ENCODE results near the gene MYO9A. TPM values are rescaled to one million over a fixed set of nuclear protein-coding genes. Genes with fewer than 3 reads are reported as not detected.
"Not testable (repeated sequence)": the region's sequence is repeated elsewhere in the genome, so short reads cannot be mapped to it uniquely, and the experiment has no call there.

MYO9A gene
- total and polyA plus RNA-seq, 5 donors: 4.9 to 35.8 (median 33.9) TPM

DNA sequence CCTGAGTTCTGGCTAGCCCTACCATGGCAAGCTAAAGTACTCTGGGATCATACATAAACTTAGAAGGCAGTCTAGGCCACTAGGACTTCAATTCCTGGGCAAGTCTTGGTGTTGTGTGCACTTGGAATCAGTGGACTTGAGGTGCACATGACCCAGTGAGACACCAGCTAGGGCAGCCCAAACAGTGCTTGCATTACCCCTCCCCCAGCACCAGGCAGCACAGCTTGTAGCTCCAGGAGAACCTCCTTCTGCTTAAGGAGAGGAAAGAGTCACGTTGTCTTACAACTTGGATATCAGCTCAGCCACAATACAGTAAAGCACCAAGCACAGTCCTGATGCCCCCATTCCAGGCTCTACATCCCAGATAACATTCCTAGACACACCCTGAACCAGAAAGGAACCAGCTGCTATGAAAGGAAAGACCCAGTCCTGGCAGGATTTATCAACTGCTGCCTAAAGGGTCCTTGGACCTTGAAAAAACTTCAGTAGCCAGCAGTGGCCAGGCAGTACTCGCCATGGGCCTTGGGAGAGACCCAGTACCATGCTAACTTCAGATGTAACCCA is 57.2 kb downstream of the MYO9A start:
- Histone ChIP-seq H3K4me1 (ENCODE audit: control insufficient read depth, insufficient read depth, low read length) (peaks cover 10% of the 10 kb centered on the region), H3K27me3 (ENCODE audit: control insufficient read depth, insufficient read depth) (no peaks in the 10 kb centered on the region), H3K9me3 (ENCODE audit: control insufficient read depth, low read length) (no peaks in the 10 kb centered on the region), H3K27ac (ENCODE audit: low read length) (no peak overlapping the region), H3K4me3 (ENCODE audit: low read length) (no peak overlapping the region)
- no peak for DNase-seq
- WGBS: 66% methylated on average over 2 of the region's 2 CpGs
- ATAC-seq: no peak
- intact Hi-C loops (cut with DNase I): no loop called here

GRCh38 chr15:72058585-72058984 is 59.4 kb downstream of the MYO9A start:
- Histone ChIP-seq H3K27ac (ENCODE audit: low read length) (no peak overlapping the region), H3K27me3 (ENCODE audit: control insufficient read depth, insufficient read depth) (no peaks in the 10 kb centered on the region), H3K4me3 (ENCODE audit: low read length) (no peak overlapping the region), H3K9me3 (ENCODE audit: control insufficient read depth, low read length) (no peaks in the 10 kb centered on the region), H3K4me1 (ENCODE audit: control insufficient read depth, insufficient read depth, low read length) (peaks cover 10% of the 10 kb centered on the region)
- 63% methylated on average over 1 of the region's 1 CpG for WGBS
- intact Hi-C loops (cut with DNase I): no loop called here
- DNase-seq: no peak
- no peak for ATAC-seq

- intact Hi-C loops (cut with DNase I): no loop called here
- H3K4me1 ChIP-seq (ENCODE audit: control insufficient read depth, insufficient read depth, low read length): peaks cover 10% of the 10 kb centered on the region
Measured at GRCh38 chr15:72057548-72058091, 60.3 kb downstream of the MYO9A start.

GRCh38 chr15:72056217-72056616 is 61.7 kb downstream of the MYO9A start:
- H3K4me3 ChIP-seq (ENCODE audit: low read length); H3K27ac ChIP-seq (ENCODE audit: low read length); H3K9me3 ChIP-seq (ENCODE audit: control insufficient read depth, low read length); intact Hi-C loops (cut with DNase I); H3K4me1 ChIP-seq (ENCODE audit: control insufficient read depth, insufficient read depth, low read length); ATAC-seq; H3K27me3 ChIP-seq (ENCODE audit: control insufficient read depth, insufficient read depth); DNase-seq: not testable (repeated sequence)
- WGBS: over 99% methylated on average over 2 of the region's 2 CpGs

More at GRCh38 chr15:72057548-72058091, 60.3 kb downstream of the MYO9A start:
- no peak for DNase-seq
- Histone ChIP-seq H3K4me3 (ENCODE audit: low read length) (no peak overlapping the region), H3K9me3 (ENCODE audit: control insufficient read depth, low read length) (no peaks in the 10 kb centered on the region), H3K27me3 (ENCODE audit: control insufficient read depth, insufficient read depth) (no peaks in the 10 kb centered on the region), H3K27ac (ENCODE audit: low read length) (no peak overlapping the region)
- WGBS: 58% methylated on average over 4 of the region's 4 CpGs
- no peak for ATAC-seq

- H3K27me3 ChIP-seq (ENCODE audit: control insufficient read depth, insufficient read depth); H3K9me3 ChIP-seq (ENCODE audit: control insufficient read depth, low read length); intact Hi-C loops (cut with DNase I); DNase-seq; H3K27ac ChIP-seq (ENCODE audit: low read length); ATAC-seq; H3K4me3 ChIP-seq (ENCODE audit: low read length); H3K4me1 ChIP-seq (ENCODE audit: control insufficient read depth, insufficient read depth, low read length): not testable (repeated sequence)
- WGBS: 98% methylated on average over 7 of the region's 7 CpGs
Measured at GRCh38 chr15:72053297-72053696, 64.7 kb downstream of the MYO9A start.

- no peak for DNase-seq
- Histone ChIP-seq H3K27ac (ENCODE audit: low read length) (no peak overlapping the region), H3K9me3 (ENCODE audit: control insufficient read depth, low read length) (no peaks in the 10 kb centered on the region), H3K4me3 (ENCODE audit: low read length) (no peak overlapping the region), H3K4me1 (ENCODE audit: control insufficient read depth, insufficient read depth, low read length) (no peaks in the 10 kb centered on the region), H3K27me3 (ENCODE audit: control insufficient read depth, insufficient read depth) (no peaks in the 10 kb centered on the region)
- ATAC-seq: no peak
- WGBS: 93% methylated on average over 1 of the region's 1 CpG
- intact Hi-C loops (cut with DNase I): no loop called here
Measured at GRCh38 chr15:72050700-72051099, 67.2 kb downstream of the MYO9A start.

DNA sequence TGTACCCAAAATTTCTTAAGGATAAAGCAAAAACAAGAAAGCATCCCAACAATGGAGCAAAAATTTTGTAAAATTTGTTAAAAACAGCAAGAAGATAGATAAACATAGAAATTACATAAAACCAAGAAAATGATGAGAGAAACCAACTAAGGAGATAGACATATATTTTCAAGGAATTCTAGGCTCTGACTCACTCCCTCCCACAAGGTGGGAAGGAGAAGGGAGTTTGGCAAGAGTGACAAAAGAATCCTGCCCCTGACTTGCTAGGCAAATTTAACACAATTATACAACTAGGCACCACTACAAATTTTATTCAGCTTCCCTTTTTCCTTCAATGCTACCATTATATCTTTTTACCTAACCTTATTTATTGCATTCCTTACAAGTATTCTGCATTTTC is 70.9 kb downstream of the MYO9A start:
- no peaks in the 10 kb centered on the region for H3K4me1 ChIP-seq (ENCODE audit: control insufficient read depth, insufficient read depth, low read length)
- no peak overlapping the region for H3K27ac ChIP-seq (ENCODE audit: low read length)
- ATAC-seq: no peak
- DNase-seq: no peak
- H3K4me3 ChIP-seq (ENCODE audit: low read length): no peak overlapping the region
- intact Hi-C loops (cut with DNase I): no loop called here
- no peaks in the 10 kb centered on the region for H3K9me3 ChIP-seq (ENCODE audit: control insufficient read depth, low read length)
- no peaks in the 10 kb centered on the region for H3K27me3 ChIP-seq (ENCODE audit: control insufficient read depth, insufficient read depth)

DNA sequence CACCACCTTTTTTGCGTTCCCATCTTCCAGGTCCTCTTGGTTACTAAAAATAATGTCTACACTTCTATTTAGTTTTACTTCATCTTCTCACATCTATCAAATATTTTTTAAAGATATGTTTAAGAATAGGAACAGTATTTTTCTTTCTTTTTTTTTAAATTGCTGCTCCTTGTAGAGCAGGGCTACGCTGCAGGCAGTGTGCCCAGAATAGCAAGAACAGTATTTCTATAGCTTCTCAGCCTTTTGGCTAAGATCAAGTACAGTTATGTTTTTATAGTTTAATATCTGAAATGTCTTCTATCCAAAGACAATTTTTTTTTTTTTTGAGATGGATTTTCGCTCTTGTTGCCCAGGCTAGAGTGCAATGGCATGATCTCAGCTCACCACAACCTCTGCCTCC is 73.0 kb downstream of the MYO9A start:
- no peaks in the 10 kb centered on the region for H3K4me1 ChIP-seq (ENCODE audit: control insufficient read depth, insufficient read depth, low read length)
- H3K27me3 ChIP-seq (ENCODE audit: control insufficient read depth, insufficient read depth): no peaks in the 10 kb centered on the region
- DNase-seq (no peak), ATAC-seq (no peak)
- H3K9me3 ChIP-seq (ENCODE audit: control insufficient read depth, low read length): no peaks in the 10 kb centered on the region
- no peak overlapping the region for H3K4me3 ChIP-seq (ENCODE audit: low read length)
- intact Hi-C loops (cut with DNase I): no loop called here
- WGBS: 88% methylated on average over 3 of the region's 3 CpGs
- no peak overlapping the region for H3K27ac ChIP-seq (ENCODE audit: low read length)

- intact Hi-C loops (cut with DNase I): no loop called here
- H3K4me3 ChIP-seq (ENCODE audit: low read length): no peak overlapping the region
- DNase-seq (no peak), ATAC-seq (no peak)
- no peaks in the 10 kb centered on the region for H3K9me3 ChIP-seq (ENCODE audit: control insufficient read depth, low read length)
- WGBS: 92% methylated on average over 7 of the region's 7 CpGs
- H3K27ac ChIP-seq (ENCODE audit: low read length): no peak overlapping the region
- no peaks in the 10 kb centered on the region for H3K27me3 ChIP-seq (ENCODE audit: control insufficient read depth, insufficient read depth)
- H3K4me1 ChIP-seq (ENCODE audit: control insufficient read depth, insufficient read depth, low read length): peaks cover 2% of the 10 kb centered on the region
Measured at GRCh38 chr15:72042865-72043264, 75.1 kb downstream of the MYO9A start.

DNA sequence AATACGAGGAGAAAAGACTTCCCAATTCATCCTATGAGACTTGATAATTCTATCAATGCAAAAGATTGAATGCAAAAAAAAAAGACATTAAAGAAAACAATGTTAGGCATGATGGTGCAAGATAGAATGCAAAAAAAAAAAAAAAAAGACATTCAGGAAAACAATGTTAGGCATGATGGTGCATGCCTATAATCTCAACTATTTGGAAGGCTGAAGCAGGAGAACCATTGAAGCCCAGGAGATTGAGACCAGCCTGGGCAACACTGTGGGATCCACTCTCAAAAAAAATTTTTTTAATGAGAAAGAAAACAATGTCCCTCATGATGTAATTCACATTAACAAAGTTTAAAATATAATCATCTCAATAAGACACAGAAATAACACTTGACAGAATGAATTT is 75.9 kb downstream of the MYO9A start:
- ATAC-seq: no peak
- peaks cover 2% of the 10 kb centered on the region for H3K4me1 ChIP-seq (ENCODE audit: control insufficient read depth, insufficient read depth, low read length)
- no peak overlapping the region for H3K27ac ChIP-seq (ENCODE audit: low read length)
- DNase-seq: no peak
- H3K27me3 ChIP-seq (ENCODE audit: control insufficient read depth, insufficient read depth): no peaks in the 10 kb centered on the region
- WGBS: 70% methylated on average over 1 of the region's 1 CpG
- H3K4me3 ChIP-seq (ENCODE audit: low read length): no peak overlapping the region
- intact Hi-C loops (cut with DNase I): no loop called here
- H3K9me3 ChIP-seq (ENCODE audit: control insufficient read depth, low read length): no peaks in the 10 kb centered on the region

- Histone ChIP-seq H3K4me3 (ENCODE audit: low read length) (no peak overlapping the region), H3K27ac (ENCODE audit: low read length) (no peak overlapping the region), H3K4me1 (ENCODE audit: control insufficient read depth, insufficient read depth, low read length) (peaks cover 6% of the 10 kb centered on the region), H3K27me3 (ENCODE audit: control insufficient read depth, insufficient read depth) (no peaks in the 10 kb centered on the region), H3K9me3 (ENCODE audit: control insufficient read depth, low read length) (no peaks in the 10 kb centered on the region)
- DNase-seq (no peak), ATAC-seq (no peak)
- WGBS: 97% methylated on average over 4 of the region's 4 CpGs
- intact Hi-C loops (cut with DNase I): no loop called here
Measured at GRCh38 chr15:72037321-72037720, 80.6 kb downstream of the MYO9A start.
